H4 (cell line): ENCODE measurements around the gene LYZL6. TPM values are rescaled to one million over a fixed set of nuclear protein-coding genes. Genes with fewer than 3 reads are reported as not detected.
"Not testable (repeated sequence)": the region's sequence is repeated elsewhere in the genome, so short reads cannot be mapped to it uniquely, and the experiment has no call there.

Experiments
- DNase-seq: peaks from one replicate; pipeline ENCODE4 v3.0.0-alpha.2; 2015; ENCODE audit warnings: low spot score
- total RNA-seq: library from RNA; depleted of rRNA; stranded (reverse); fragments of >200 nt; shearing (Covaris generic); gene quantifications from 2 replicates; pipeline ENCODE4 v1.2.3, GENCODE V29; 2014

LYZL6 gene
- total RNA-seq, 1 experiment from 2014 or later = not detected

DNA sequence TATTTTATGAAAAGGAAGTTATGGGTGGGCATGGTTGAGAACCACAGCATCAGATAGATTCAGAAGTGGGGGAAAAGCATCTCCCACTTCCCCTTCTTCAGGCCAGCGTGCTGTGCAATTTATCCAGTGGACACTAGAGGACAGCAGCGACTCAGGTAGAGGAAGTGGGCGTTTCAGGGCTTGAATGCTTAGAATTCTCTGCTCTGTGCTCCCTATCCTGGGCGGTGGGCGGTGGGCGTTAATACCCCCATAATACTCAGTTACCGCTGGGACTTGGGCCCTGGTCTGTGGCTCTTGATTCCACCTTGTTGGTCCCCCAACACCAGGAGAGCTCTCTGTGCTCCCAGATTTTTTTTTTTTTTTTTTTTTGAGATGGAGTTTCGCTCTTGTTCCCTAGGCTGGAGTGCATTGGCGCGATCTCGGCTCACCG, 3.7 kb upstream of the LYZL6 start:
- peak; percentile 65 for DNase-seq

- no peak for DNase-seq
Observed at GRCh38 chr17:35944151-35944550, 638 bp upstream of the LYZL6 start.

DNA sequence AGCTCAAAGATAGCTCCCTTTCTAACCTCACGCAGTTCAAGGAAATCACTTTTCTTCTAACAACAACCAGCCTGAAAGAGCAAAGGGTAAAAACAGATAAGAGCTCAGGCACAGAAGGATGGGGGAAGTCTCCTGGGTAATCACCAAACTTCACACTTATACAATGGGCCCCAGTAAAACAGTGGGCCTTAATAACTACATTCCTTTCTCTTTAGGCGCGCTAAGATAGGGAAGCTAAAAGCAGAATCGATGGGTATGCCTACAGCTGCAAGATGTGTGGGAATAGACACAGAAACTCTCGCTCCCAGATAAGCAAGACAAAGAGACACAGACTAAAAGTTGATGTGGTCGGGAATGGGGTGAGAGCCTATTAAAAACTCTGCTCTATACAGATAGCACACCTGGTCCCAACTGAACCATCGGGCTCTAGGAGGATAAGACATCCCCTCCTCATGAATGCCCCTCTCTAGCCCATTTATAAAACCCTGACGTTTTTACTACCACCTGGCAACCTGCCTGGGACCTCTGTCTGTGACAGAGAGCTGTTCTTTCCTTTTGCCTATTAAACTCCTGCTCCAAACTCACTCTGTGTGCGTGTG, 826 bp downstream of the LYZL6 start:
- no peak for DNase-seq

GRCh38 chr17:35938492-35938891, 5.0 kb downstream of the LYZL6 start:
- not testable (repeated sequence) for DNase-seq

DNA sequence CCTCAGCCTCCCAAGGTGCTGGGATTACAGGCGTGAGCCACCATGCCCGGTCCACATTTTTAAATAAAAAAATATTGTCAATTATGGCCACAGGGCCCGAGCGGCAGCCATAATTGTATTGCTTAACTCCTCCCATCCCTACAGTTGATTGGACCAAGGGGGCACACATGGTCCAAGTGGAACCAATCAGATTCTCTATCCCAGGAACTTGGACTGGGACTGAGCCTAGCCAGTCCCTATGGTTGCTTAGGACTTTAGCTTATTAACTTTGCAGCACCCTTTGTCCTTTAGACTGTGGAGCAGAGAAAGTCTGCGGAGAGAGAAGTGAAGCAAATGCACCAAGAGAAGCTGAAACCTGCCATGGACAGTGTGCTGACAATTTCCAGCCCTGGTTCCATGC, 7.5 kb downstream of the LYZL6 start:
- DNase-seq = no peak

- no peak for DNase-seq
Observed at GRCh38 chr17:35934760-35935159, 8.8 kb downstream of the LYZL6 start.

DNA sequence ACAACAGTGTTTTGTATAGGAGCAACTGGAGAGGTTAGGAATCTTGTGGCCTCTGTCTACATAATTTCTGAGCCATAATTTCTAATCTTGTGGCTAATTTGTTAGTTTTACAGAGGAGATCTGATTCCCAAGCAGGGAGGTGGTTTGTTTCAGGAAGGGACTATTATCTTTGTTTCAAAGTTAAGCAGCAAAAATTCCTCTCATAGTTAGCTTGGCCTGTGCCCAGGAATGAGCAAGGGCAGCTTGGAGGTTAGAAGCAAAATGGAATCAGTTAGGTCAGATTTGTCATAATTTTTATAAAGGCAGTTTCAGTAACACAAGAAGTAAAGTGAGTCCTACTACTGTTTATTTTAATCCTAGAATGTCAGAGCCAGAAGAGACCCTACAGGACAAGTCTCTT, 10.9 kb downstream of the LYZL6 start:
- no peak for DNase-seq

GRCh38 chr17:35931794-35932425, 11.6 kb downstream of the LYZL6 start:
- DNase-seq = peak; percentile 49

DNA sequence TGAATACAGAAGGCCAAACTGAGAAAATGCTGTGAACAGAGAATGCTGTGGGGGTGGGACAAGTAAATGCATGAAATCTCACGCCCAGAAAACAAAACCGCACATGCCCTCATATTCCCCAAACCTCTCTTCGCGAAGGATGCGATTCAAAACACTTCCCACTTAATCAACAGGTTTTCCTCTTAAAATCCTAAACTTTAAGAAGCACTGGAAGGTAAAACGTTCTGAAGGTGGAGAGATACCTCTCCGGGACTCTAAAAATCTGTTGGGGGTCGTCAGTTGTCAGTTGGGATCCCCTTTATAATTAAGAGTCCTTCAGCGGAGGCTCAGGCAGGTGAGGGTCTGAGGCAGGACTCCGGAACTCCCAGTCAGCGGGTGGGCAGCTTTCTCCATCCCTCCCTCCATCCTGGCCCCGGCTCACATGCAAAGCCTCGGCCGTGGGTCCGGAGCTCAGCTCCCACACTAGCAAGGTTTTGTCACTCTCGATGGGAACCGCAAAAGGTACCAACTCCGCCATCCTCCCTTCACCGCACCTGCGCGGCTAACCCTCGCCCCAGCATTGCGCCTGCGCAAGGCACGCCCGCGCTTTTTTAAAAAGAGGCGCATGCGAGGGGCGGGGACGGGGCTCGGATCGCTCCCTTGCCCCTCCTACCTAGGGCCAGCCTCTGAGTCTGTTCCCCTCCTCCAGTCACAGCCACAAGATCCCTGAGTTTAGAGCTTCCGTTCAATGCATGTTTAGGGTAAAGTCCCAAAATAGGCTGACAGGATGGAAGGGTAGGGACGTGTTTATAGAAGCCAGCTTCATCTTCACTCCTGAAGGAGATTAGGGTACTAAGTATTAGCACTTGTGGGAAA, 13.1 kb downstream of the LYZL6 start, which contains the start of gene RDM1:
RDM1 (minus strand) TSS at position 563 of the 855 bp plus-strand sequence; CDS start at position 517, 46 bp downstream.
- peak; percentile 77 for DNase-seq

- no peak for DNase-seq
Observed at GRCh38 chr17:35927714-35928113, 15.8 kb downstream of the LYZL6 start.

- DNase-seq = no peak
Observed at GRCh38 chr17:35923609-35924114, 19.9 kb downstream of the LYZL6 start.

GRCh38 chr17:35920229-35920628, 23.3 kb downstream of the LYZL6 start:
- DNase-seq = no peak

DNA sequence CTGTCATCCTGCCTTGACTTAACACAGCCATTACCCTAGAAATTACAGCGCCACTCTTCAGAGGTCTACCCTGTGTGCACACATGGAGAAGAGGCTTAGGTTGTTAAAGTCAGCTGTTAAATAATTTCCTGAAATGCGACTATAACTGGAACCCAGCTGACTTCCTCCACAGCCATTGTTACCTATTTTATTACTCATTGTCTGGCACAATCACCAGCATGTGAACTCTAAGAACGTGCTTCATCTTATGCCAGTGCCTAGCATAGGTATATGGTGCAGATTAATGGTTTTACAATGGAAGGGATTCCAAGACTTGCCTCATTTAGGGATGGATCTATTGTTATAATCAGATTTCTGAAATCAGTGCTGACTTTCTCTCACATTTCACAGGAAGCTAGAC, 24.8 kb downstream of the LYZL6 start:
- no peak for DNase-seq

- DNase-seq = no peak
Observed at GRCh38 chr17:35917519-35918213, 25.8 kb downstream of the LYZL6 start.

DNA sequence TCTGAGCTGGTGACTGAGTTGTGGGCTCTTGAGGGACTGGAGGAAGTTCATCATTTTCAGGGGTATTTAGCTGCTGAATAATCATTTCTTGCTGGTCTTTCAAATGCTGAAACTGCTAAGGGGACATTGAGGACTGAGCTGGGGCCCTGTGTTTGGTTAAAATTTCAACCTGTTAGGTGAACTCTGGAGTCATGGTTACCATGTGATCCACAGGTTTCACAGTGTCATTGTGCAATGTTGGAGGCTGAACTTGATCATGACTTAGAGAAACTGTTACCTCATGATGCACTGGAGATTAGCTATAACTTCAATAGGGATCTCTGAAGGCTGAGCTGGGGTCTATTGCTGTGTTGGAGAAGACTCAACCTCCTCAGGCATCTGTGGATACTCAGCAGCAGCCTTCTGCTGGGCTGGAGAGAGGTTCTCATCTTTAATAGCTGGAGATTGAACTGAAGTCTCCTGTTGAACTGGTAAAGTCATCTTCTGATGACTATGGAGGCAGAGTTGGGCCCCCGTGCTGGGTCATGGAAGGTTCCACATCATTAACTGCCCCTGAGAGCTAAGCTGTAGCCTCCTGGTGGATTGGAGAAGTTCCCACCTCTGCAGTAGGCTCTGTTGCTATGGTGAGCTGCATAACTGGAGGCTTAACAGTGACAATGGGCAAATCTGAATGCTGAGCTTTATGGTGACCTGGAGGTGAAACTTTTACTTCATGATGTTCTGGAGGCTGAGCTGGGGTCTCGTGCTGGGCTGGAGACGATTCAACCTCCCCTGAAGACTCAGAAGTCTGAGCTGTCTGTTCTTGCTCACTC, 28.2 kb downstream of the LYZL6 start:
- DNase-seq = no peak

DNA sequence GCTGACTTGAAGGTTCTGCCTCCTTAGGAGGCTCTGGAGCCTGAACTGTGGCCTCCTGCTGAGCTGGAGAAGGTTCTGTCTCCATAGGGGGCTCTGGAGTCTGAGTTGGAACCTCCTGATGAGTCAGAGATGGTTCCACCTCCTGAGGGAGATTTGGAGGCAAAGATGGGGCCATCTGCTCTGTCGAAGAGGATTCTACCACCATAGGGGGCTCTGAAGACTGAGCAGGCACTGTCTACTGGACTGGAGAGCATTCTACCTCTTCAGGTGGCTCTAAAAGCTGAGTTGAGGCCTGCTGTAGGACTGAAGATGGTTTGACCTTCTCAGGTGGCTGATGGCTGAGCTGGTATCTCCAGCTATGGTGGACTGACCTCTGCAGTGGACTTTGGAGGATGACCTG, 29.2 kb downstream of the LYZL6 start:
- DNase-seq = no peak

DNA sequence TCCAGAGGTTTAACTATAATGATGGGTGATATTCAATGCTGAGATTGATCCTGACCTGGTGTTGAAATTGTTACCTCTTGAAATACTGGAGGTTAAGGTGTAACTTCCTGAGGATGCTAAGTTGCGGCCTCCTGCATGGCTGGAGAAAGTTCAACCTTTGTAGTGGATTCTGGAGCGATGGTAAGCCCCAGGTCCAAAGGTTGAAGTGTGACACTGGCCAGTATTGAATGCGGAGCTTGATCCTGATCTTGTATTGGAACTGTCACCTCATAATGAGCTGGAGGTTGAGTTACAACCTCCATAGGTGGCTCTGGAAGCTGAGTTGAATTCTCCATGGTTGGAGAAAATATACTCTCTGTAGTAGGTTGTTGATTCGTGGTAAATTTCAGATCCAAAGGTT, 29.9 kb downstream of the LYZL6 start:
- no peak for DNase-seq

GRCh38 chr17:35912942-35913341, 30.6 kb downstream of the LYZL6 start:
- DNase-seq = no peak

DNA sequence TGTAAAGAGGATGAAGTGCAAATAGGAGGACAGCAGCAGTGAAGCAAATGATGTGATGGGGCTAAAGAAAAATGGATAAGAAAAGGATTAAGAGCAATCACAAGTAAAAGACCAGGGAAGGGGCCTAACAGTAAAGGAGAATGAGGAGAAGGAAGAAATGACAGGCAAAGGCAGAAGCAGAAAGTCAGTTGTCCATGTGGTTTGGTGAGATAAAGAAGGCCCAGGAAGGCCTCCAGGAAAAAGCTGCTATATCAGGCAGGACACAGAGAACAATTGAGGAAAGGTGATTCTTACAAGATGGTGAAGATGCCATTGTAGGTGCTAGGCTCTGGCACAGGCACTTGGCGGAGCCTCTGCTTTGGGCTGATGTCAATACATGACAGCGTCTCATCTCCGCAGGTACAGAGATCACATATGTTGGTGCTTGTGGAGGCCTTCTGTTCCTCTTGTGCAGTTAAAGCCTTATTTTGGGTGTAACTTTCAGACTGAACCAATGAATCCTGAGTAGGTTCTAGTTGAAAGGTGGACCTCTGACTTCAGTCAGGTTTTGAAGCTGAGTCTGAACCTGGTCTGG, 31.1 kb downstream of the LYZL6 start:
- no peak for DNase-seq

DNA sequence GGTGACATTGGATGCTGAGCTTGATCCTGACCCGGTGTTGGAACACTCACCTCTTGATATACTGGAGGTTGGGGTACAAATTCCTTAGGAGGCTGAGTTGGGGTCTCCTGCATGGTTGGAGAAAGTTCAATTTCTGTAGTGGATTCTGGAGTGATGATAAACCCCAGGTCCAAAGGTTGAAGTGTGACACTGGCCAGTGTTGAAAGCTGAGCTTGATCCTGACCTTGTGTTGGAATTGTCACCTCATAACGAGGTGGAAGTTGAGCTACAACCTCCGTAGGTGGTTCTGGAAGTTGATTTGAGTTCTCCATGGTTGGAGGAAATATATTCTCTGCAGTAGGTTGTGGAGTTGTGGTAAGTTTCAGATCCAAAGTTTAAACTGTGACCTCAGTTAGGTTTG, 34.1 kb downstream of the LYZL6 start:
- no peak for DNase-seq

- no peak for DNase-seq
Observed at GRCh38 chr17:35907691-35908090, 35.8 kb downstream of the LYZL6 start.
